ENCODE data around the gene TLE6. TPM values are rescaled to one million over a fixed set of nuclear protein-coding genes. Genes with fewer than 3 reads are reported as not detected.

TLE6 gene
- total and polyA plus RNA-seq, 2 of the 13 experiments (the other 11 are each of a cell fraction or from before 2014, with no cell fraction given): 0.24 to 5.5 TPM

GRCh38 chr19:2950286-2951124, 26.9 kb upstream of the TLE6 start (continued):
- TF ChIP-seq FOXO4 (CRISPR knock-in tag; conservative IDR thresholded peaks at IDR 0.05) (no peak), ZNF660 (CRISPR knock-in tag; IDR thresholded peaks at IDR 0.05; ENCODE audit: borderline replicate concordance, low read depth) (no peak), YEATS2 (CRISPR knock-in tag; IDR thresholded peaks at IDR 0.05; ENCODE audit: borderline replicate concordance) (peak; percentile 85), ZBTB1 (CRISPR knock-in tag; IDR thresholded peaks at IDR 0.05; ENCODE audit: borderline replicate concordance) (no peak), ZNF740 (CRISPR knock-in tag; IDR thresholded peaks at IDR 0.05) (peak; percentile 73; the same call in 1 of the 2 replicates), TRAFD1 (CRISPR knock-in tag; IDR thresholded peaks at IDR 0.05; ENCODE audit: borderline replicate concordance) (no peak), KLF6 (CRISPR knock-in tag; IDR thresholded peaks at IDR 0.05) (peak; percentile 40; the same call in 1 of the 2 replicates), ZSCAN22 (CRISPR knock-in tag; IDR thresholded peaks at IDR 0.05) (no peak), U2AF2 (IDR thresholded peaks at IDR 0.05; ENCODE audit: low read depth, low read length) (no peak), ZNF773 (CRISPR knock-in tag; IDR thresholded peaks at IDR 0.05; ENCODE audit: borderline replicate concordance) (no peak), NR1H2 (CRISPR knock-in tag; IDR thresholded peaks at IDR 0.05; ENCODE audit: borderline replicate concordance, low read depth) (no peak), ZNF724P (CRISPR knock-in tag; IDR thresholded peaks at IDR 0.05; ENCODE audit: borderline replicate concordance) (no peak), ZNF34 (CRISPR knock-in tag; IDR thresholded peaks at IDR 0.05; ENCODE audit: borderline replicate concordance) (no peak), RBAK (CRISPR knock-in tag; IDR thresholded peaks at IDR 0.05) (no peak), TAF1 (CRISPR knock-in tag; IDR thresholded peaks at IDR 0.05) (peak; percentile 84), JUN (CRISPR knock-in tag; IDR thresholded peaks at IDR 0.05) (no peak), WIZ (CRISPR knock-in tag; IDR thresholded peaks at IDR 0.05) (no peak), ZNF264 (CRISPR knock-in tag; IDR thresholded peaks at IDR 0.05) (peak; percentile 54; the same call in 1 of the 2 replicates), TMF1 (CRISPR knock-in tag; IDR thresholded peaks at IDR 0.05; ENCODE audit: low read depth) (0 out of 2 replicates have a peak, but pooled peaks have one; percentile 21), TEAD2 (CRISPR knock-in tag; IDR thresholded peaks at IDR 0.05) (no peak), ZNF275 (CRISPR knock-in tag; IDR thresholded peaks at IDR 0.05; ENCODE audit: borderline replicate concordance) (peak; percentile 75; the same call in 1 of the 2 replicates), KLF13 (CRISPR knock-in tag; IDR thresholded peaks at IDR 0.05) (peak; percentile 20; the same call in 1 of the 2 replicates), MEIS1 (CRISPR knock-in tag; IDR thresholded peaks at IDR 0.05; ENCODE audit: borderline replicate concordance) (no peak; the same call in 1 of the 2 replicates), RARA (CRISPR knock-in tag; IDR thresholded peaks at IDR 0.05) (peak; percentile 42), SP4 (CRISPR knock-in tag; IDR thresholded peaks at IDR 0.05) (peak; percentile 96)

Measured in HepG2 (cell line).